Left ventricle myocardium inferior (tissue), 1 donor: ENCODE data around the gene RABGEF1. TPM values are rescaled to one million over a fixed set of nuclear protein-coding genes. Genes with fewer than 3 reads are reported as not detected.
"Not testable (repeated sequence)": the region's sequence is repeated elsewhere in the genome, so short reads cannot be mapped to it uniquely, and the experiment has no call there.

ENCODE experiments used
- DNase-seq: peaks from one replicate; pipeline ENCODE4 v3.0.0-alpha.2; 2020
- H3K27ac ChIP-seq: fragments of 200-600 bp; replicated peaks from 2 replicates; pipeline ENCODE4 v1.8.0; 2021
- H3K27me3 ChIP-seq: fragments of 200-600 bp; 2 replicates; pipeline ENCODE4 v1.8.0; 2021; ENCODE audit warnings: low read depth
- H3K36me3 ChIP-seq: fragments of 200-600 bp; 2 replicates; pipeline ENCODE4 v1.8.0; 2021
- H3K4me1 ChIP-seq: fragments of 200-600 bp; 2 replicates; pipeline ENCODE4 v1.8.0; 2021
- H3K4me3 ChIP-seq: fragments of 200-600 bp; 2 replicates; pipeline ENCODE4 v1.8.0; 2021; ENCODE audit warnings: mild to moderate bottlenecking, moderate library complexity
- H3K9me3 ChIP-seq: fragments of 200-600 bp; replicated peaks from 2 replicates; pipeline ENCODE4 v1.8.0; 2021
- intact Hi-C: fragments of 100-400 bp; cut with micrococcal nuclease; formaldehyde crosslinking; loops from one replicate; pipeline ENCODE4 v1.11.0; 2022
- total RNA-seq: library from RNA; stranded (reverse); fragmentation: NEBNext Ultra II Directional; extraction: Animal tissue kit (Norgen Biotek cat#: 25700); gene quantifications from one replicate; pipeline ENCODE4 v1.2.1, GENCODE V29; 2021
- TF ChIP-seq, protein P1 (sequence below): fragments of 200-600 bp; IDR thresholded peaks from 2 replicates; pipeline ENCODE4 v1.8.0; 2021; ENCODE audit warnings: antibody characterized with exemption, mild to moderate bottlenecking, borderline replicate concordance
- donor health status: DM: no; HTN: yes; CAD: no; lungs with severe emphysema.

Gene RABGEF1
- total RNA-seq, 1 donor from 2014 or later: 17.4 TPM

DNA sequence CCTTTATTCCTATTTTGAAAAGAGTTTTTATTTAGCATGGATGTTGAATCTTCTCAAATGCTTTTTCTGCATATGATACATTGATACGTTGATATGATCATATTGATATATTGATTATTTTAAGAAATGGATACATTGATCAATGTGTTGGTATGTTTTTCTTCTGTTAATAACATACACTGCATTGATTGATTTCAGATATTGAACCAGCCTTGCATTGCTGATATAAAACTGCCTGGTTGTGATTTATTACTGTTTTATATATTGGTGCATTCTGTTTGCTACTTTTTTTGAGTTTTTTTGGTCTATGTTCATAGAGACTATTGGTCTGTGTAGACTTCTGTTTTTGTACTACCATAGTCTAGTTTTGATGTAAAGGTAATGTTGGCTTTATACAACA, 26.8 kb upstream of the RABGEF1 start:
- no peak for DNase-seq
- TF ChIP-seq, protein P1, sequence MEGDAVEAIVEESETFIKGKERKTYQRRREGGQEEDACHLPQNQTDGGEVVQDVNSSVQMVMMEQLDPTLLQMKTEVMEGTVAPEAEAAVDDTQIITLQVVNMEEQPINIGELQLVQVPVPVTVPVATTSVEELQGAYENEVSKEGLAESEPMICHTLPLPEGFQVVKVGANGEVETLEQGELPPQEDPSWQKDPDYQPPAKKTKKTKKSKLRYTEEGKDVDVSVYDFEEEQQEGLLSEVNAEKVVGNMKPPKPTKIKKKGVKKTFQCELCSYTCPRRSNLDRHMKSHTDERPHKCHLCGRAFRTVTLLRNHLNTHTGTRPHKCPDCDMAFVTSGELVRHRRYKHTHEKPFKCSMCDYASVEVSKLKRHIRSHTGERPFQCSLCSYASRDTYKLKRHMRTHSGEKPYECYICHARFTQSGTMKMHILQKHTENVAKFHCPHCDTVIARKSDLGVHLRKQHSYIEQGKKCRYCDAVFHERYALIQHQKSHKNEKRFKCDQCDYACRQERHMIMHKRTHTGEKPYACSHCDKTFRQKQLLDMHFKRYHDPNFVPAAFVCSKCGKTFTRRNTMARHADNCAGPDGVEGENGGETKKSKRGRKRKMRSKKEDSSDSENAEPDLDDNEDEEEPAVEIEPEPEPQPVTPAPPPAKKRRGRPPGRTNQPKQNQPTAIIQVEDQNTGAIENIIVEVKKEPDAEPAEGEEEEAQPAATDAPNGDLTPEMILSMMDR: no peak
- H3K36me3 ChIP-seq: peaks cover 45% of the 10 kb centered on the region
- no peak overlapping the region for H3K4me3 ChIP-seq
- H3K27ac ChIP-seq: no peak overlapping the region
- intact Hi-C loops: no loop called here
- H3K27me3 ChIP-seq: no peaks in the 10 kb centered on the region
- H3K9me3 ChIP-seq: peaks cover 14% of the 10 kb centered on the region
- no peaks in the 10 kb centered on the region for H3K4me1 ChIP-seq

DNA sequence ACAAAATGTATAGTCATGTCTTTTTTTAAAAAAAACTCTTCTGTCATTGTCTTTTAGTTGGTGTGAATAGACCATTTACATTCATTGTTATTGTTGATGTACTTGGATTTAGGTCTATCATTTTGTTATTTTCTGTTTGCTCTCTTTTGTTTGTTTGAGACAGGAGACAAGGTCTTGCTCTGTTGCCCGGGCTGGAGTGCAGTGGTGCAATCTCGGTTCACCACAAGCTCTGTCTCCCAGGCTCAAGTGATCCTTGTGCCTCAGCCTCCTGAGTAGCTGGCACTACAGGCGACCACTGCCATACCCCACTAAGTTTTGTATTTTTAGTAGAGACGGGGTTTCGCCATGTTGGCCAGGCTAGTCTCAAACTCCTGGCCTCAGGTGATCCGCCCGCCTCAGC, 23.9 kb upstream of the RABGEF1 start:
- H3K27me3 ChIP-seq, intact Hi-C loops: not testable (repeated sequence)
- H3K36me3 ChIP-seq: peaks cover 37% of the 10 kb centered on the region

DNA sequence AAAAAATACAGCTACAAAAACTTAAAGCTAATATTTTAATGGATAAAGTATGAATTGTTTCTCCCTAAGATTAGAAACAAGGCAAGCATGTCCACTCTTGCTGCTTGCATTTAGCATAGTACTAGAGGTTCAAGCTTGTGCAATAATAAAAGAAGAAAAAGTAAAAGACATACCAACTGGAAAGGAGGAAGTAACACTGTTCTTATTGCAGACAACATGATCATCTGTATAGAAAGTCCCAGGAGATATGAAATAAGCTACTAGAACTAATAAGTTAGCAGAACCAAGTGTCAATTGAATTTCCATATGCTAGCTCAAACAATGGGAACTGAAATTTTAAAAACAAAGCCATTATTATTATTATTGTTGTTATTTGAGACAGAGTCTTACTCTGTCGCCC, 20.0 kb upstream of the RABGEF1 start:
- Histone ChIP-seq H3K36me3 (peaks cover 38% of the 10 kb centered on the region), H3K4me1 (no peaks in the 10 kb centered on the region), H3K27ac (no peak overlapping the region), H3K4me3 (no peak overlapping the region), H3K27me3 (no peaks in the 10 kb centered on the region), H3K9me3 (peaks cover 20% of the 10 kb centered on the region)
- intact Hi-C loops: no loop called here
- TF ChIP-seq, protein P1: no peak
- DNase-seq: no peak

More for the DNA sequence above, 23.9 kb upstream of the RABGEF1 start:
- not testable (repeated sequence) for H3K27ac ChIP-seq, H3K4me1 ChIP-seq, H3K4me3 ChIP-seq, DNase-seq
- H3K9me3 ChIP-seq: peaks cover 17% of the 10 kb centered on the region

DNA sequence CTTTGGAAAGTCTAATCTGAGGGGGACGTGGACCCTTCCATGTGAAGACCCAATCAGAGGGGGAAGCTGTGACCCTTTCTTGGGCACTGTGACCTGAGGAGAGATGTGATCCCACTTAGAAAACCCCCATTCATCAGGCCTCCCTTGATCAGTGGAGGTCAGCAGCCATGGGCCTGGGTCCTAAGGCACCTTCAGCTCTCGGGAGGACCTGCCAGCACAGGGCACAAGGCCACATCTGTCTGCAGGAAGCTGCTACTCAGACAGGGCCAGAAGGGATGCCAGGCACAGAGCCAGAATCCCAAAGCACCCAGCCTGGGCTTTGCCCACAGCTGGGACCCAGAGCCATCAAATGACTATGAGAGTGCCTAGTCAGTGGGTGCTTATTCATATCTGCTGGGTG, 14.7 kb upstream of the RABGEF1 start:
- intact Hi-C loops: no loop called here
- Histone ChIP-seq H3K27me3 (no peaks in the 10 kb centered on the region), H3K4me1 (no peaks in the 10 kb centered on the region), H3K36me3 (peaks cover 21% of the 10 kb centered on the region), H3K4me3 (no peak overlapping the region), H3K27ac (no peak overlapping the region), H3K9me3 (peaks cover 20% of the 10 kb centered on the region)
- DNase-seq: no peak
- TF ChIP-seq, protein P1: no peak

DNA sequence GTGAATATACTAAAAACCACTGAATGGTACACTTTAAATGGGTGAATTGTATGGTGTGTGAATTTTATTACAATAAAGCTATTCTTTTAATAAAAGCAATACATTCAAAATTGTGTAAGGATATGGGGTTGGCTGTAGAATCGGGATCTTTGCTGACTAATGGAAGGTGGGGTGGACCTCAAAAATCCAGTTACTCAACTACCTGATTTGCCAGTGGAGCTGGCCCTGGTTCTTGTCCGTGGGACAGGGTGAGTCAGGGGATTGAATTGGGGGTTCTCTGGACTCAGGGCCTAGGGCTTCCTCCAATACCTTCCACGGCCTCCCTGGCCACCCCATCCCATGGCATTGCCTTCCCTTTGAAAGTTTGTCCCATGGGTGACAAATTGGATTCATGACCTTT, 13.5 kb upstream of the RABGEF1 start:
- TF ChIP-seq, protein P1: no peak
- intact Hi-C loops: no loop called here
- H3K36me3 ChIP-seq: peaks cover 21% of the 10 kb centered on the region
- no peak overlapping the region for H3K27ac ChIP-seq
- no peaks in the 10 kb centered on the region for H3K4me1 ChIP-seq
- DNase-seq: no peak
- H3K27me3 ChIP-seq: no peaks in the 10 kb centered on the region
- peaks cover 17% of the 10 kb centered on the region for H3K9me3 ChIP-seq
- H3K4me3 ChIP-seq: no peak overlapping the region

DNA sequence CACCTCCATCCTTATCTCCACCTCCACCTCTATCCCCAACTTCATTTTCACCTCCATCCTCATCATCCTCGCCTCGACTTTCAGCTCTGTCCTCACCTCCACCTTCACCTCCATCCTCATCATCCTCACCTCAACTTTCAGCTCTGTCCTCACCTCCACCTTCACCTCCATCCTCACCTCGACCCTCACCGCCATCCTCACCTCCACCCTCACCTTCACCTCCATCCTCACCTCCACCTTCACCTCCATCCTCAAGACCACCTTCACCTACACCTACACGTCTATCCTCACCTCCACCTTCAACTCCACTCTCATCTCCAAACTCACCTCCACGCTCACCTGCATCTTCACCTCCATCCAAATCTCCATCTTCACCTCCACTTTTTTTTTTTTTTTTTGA, 12.0 kb upstream of the RABGEF1 start:
- Histone ChIP-seq H3K36me3 (peaks cover 14% of the 10 kb centered on the region), H3K27me3 (no peaks in the 10 kb centered on the region), H3K4me3 (no peak overlapping the region), H3K4me1 (no peaks in the 10 kb centered on the region), H3K27ac (no peak overlapping the region), H3K9me3 (peaks cover 17% of the 10 kb centered on the region)
- DNase-seq: no peak
- TF ChIP-seq, protein P1: no peak
- intact Hi-C loops: no loop called here
